Activated CD4-positive, alpha-beta T cell treated with anti-CD3 and anti-CD28 coated beads for 24 hours (primary cell): ENCODE measurements around the gene TGFA.

Source experiments
- DNase-seq, 2 donors: peaks; one replicate each; pipeline ENCODE4 v3.0.0-alpha.2; 2020; ENCODE audit warnings: low read depth in 2 of 2

Gene TGFA

GRCh38 chr2:70552501-70553333, 909 bp downstream of the TGFA start:
- no peak for DNase-seq

DNA sequence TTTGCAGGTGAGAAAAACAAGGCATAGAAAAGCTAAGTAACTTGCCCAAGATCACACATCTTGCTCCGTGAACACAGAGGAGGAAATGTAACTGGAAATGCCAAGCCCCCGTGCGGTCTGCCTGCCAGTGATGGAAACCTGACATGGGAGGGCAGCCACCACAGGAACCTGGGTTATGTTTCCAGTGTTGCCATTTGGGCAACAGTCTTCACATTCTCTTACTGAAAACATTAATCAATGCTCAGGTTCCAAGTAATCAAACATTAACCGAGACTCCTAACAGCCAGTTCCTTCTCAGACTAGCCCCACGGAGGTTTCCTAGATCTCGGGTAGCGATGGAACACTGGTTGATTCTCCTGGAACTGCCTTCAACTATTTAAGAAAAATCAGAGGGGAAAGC, 2.5 kb downstream of the TGFA start:
- DNase-seq: no peak

- DNase-seq: no peak
Measured at GRCh38 chr2:70549962-70550361, 3.7 kb downstream of the TGFA start.

DNA sequence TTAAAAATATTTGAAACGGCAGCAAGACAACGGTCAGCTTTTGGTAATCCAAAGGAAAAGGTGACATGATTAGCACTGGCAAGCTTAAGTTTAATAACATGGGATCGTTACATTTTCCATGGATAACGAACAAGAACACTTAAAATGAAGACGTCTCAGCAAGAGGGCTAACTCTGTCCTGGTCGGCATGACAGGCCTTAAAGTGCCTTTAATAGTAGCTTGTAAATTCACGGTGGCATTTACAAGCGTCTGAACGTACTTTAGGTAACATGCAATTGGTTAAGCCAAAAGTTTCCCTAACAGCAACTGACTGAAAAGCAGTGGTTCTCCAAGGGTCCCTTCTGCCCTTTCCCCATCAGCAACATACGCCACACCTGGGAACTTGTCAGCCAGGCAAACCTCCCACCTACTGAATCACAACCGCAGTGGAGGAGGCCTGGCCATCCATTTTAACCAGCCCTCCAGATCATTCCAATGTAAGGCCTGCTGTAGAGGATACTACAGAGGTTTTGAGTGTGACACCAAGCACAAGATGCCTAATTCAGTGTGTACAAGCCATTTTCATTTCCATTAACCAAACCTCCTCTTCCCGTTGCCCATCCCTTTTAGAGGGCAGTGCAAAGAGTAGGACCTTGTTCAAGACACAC, 4.4 kb downstream of the TGFA start:
- DNase-seq: no peak

DNA sequence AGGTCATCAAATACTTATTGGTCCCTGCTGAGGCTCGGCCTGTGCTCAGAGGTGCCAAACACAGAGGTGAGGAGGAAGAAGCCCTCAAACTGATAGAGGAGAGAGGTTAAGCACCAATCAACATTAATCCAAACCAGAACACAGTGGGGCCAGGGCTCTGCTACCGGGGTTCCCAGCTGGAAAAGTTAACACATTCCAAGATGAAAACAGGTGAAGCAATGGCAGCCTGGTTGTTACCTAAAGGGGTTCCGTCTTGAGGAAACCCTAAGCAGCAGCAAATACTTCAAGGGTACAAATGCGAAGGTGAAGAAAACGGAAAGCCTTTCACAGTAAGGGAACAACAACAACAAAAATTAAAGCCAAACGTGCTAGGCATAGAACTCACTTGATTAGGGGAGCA, 5.4 kb downstream of the TGFA start:
- no peak for DNase-seq

DNA sequence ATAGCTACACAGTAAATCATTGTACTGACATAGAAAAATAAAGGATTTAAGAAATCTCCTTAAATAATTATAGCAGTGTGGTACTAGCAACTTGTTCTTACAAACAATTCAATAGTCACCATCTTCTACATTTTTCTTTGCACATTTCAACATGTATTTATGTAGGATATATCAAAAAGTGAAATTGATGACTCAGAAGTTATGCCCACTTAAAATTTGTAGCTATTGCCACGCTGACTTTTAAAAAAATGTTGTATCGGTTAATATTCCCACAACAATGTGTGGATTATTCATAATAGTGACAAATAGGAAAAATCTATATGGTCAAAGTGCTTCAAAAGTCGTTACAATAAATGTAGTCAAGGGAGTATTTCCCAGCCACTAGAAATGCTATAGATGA, 6.7 kb downstream of the TGFA start:
- no peak for DNase-seq

- DNase-seq: no peak
Measured at GRCh38 chr2:70546376-70546775, 7.2 kb downstream of the TGFA start.

DNA sequence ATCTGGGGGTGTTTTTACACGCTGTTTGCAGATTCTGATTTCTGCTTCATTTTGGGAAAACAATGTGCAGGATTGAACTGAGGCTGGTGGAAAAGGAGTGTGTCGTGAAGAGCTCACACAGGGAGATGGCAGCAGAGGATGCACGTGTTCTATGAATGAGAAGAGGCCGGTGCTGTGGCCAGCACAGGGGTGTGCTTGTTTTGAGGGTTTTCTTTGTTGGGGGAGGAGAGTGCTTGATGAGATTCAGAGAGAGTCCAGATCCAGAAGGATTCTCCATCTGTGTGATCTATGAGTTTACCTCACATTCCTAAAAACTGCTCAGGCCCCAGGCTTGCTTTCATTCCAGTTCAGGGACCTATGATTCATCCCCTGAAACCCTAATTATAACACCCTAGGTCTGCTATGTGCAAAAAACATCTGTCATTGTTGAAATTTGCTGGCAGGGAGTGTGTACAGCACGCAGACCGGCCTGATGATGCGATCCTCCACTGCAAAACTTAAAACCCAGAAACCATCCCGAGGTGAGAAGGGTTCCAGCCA, 12.1 kb downstream of the TGFA start:
- DNase-seq: no peak

DNA sequence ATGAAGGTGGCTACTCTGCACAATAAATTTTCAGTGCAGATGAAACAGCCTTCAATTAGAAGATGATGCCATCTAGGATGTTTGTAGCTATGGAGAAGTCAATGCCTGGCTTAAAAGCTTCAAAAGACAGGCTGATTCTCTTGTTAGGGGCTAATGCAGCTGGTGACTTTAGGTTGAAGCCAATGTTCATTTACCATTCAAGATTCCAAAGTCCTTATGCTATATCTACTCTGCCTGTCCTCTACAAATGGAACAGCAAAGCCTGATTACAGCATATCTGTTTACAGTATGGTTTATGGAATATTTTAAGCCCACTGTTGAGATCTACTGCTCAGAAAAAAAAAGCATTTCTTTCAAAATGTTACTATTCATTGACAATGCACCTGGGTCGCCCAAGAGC, 15.8 kb downstream of the TGFA start:
- DNase-seq: no peak

DNA sequence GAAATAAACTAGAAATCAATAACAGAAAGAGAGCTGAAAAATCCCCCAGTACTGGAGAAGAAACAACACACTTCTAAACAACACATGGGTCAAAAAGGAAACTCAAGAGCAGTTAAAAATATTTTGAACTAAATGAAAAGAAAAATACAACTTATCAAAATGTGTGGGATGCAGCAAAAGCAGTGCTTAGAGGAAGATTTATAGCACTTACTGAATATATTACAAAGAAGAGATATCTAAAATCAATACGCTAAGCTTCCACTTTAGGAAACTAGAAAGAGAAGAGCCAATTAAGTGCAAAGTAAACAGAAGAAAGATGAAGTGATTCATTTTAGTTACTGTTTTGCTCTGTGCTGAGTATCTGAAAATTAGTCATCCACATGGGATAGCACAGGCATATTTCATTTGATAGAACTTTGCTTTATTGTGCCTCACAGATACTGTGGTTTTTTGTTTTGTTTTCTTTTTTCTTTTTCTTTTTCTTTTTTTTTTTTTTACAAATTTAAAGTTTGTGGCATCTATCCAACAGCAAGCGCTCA, 17.0 kb downstream of the TGFA start:
- no peak for DNase-seq

- DNase-seq: no peak
Measured at GRCh38 chr2:70535573-70535972, 18.1 kb downstream of the TGFA start.

DNA sequence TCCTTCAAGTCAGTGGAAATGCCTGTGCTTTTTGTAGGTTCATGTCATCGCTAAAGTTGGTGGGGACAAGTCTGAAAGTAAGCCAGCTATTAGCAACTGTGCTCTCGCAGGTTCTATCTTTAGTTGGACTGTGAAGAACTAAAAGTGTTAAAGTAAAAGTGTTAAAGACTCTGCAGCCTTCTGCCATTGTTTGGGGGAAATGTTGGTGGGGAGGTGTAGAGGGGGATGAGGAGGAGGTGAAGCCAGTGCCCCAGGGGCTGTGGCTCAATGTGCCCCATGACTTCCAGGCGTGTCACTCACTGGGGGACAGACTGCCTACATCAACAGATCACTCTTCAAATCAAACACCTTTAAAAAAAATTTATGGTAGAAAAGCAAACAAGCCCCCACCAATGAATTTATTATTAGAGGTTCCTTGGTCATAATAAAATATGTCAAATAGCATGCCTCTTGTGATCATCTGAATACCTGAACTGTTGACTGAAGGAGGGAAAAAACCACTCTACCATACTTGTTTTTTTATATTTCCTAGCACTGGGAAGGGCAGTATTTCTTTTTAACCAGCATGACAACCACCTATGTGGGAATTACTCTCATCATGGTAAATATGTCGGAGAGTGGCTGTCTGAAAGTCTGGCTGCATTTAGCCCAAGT, 19.3 kb downstream of the TGFA start:
- no peak for DNase-seq

GRCh38 chr2:70532244-70532935, 21.2 kb downstream of the TGFA start:
- DNase-seq: no peak

DNA sequence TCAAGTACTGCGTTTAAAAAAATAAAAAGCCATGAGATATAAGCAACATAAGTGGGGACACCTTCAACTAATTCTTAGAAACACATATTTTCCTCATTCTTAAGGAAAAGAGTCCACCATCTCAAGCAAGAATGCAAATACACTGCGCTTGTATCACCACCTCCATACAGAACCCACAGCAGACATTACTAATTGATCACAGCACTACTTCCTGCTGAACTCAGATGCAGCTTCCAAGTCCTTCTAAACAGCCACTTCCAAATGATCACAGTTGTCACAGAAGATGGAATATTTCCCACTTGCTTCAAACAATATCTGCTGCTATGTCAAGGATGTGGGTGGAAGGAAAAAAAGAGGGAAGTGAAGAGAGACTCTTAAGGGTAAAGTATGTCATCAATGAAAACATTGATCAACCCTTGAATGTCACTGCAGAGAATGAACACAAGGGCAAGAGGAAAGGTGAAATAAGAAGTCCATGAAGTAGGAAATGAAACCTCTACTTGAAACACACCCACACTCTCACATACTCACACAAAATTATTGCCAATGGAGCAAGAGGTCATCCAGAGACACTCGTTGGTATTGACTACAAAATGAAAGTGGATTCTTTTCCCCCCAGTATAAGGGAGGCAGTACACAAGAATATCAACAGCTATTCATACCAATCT, 22.1 kb downstream of the TGFA start:
- no peak for DNase-seq

DNA sequence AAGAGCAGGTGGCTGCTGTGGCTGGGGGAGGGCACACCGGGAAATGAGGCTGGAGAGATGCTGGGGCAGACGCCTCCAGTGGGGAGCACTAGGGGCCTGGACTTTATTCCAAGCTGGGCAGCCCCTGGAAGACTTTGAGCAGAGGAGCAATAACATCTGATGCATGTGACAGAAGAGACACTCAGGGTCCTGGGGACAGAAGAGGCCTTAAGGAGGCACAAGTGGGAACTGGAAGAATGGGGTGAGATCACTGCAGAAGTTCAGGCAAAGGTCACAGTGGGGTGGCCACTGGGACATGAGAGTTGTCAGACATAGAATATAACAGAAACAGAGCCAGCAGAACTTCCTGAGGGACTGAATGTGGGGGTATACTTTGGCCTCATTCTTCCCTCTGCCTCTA, 24.0 kb downstream of the TGFA start:
- no peak for DNase-seq

DNA sequence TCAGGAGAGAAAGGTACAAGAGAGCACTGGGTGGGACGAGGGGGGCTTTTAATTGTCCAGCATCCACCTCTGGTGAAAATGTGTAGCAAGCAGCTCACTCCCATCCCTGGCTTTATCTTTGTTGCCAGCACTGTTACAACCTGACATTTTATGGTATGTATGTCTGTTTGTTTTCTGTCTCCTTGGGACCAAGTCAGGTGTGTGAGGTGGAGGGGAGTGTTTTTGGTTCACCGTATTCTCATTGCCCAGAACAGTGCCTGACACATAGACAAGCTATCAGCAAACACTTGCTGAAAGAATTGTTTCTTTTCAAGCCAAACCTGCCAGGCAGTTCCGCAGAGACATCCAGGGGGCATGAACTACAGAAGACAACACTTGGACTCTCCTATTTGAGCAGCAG, 24.7 kb downstream of the TGFA start:
- no peak for DNase-seq

DNA sequence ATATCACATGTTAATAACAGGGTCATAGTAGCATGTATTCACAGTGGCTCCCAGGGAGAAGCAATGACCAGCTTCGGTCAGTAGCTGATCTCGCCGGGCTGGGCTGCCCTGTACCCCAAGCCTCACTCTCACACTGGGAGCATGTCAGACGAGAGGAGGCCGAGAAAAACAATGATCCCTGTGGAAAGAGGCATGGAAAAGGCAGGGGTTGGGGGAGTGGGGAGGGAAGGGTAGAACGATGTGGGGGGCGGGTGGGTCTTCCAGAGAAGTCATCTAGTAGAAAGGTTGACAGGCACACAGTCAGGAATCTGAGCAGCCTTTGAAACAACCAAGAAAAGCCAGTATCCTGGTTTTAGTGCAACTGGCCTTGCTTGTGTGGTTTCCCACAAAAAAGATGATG, 25.4 kb downstream of the TGFA start:
- no peak for DNase-seq

DNA sequence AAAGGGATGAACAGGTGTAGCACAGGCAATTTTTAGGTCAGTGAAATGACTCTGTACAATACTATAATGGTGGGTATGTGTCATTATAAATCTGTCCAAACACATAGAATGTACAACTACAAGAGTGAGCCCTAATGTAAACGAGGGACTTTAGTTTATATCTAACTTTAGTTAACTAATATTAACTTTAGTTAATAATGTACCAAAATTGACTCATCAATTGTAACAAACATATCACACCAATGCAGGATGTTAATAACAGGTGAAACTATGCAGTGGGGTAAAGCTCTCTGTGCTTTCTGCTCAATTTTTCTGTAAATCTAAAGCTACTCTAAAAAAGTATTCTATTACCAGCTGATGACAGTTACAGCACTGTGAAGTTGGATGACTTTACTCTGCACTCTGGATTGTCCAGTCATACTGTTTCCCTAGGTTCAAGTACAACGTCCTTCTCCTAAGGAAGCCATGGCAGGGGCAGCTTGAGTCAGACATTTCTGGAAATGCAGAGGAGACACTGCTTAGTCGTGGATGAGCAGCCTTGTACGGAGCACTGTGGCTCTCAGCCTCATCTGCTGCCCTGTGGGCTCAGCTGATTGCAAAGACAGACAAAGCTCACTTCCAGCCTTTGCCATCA, 26.1 kb downstream of the TGFA start:
- DNase-seq: no peak

DNA sequence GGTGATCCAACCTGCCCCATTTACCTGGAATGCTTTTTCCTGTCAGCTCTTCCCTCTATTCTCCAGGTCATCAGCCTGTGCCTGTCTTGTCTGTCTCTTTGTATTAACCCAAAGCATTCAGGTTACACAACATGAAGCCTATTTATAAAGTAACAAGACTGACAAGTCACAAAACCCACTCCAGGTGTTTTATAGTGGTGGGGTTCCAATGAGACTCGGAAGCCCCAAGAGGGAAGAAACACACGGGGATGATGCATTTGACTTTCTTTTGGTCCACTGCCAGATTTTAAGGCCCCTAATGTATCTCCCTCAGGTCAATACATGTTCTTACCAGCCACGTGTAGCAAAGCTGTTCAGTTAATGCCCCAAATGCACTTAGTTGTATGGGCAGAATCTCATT, 27.5 kb downstream of the TGFA start:
- no peak for DNase-seq

DNA sequence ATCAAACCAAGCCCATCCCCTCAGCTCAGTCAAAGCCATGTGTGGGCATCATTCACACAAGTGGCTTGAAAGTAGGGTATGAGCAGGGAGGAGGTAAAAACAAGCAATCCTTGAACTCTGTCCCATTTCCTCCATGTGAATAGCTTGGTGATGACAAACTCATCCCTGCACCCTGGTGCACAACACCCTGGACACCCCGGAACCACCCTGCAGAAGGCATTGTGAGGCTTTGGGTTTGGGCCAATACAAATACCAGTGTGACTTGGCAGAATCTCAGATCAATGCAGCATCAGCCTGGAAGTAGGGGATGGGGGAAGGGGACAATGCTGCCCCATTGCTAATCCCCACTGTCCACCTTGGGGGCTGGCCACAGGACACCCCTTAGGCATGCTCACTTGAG, 28.6 kb downstream of the TGFA start:
- no peak for DNase-seq
